HepG2 (cell line): ENCODE results near the gene DZANK1. TPM values are rescaled to one million over a fixed set of nuclear protein-coding genes. Genes with fewer than 3 reads are reported as not detected.
A peak's percentile ranks its signal among the peaks of the same experiment; 100 is the strongest.

ENCODE experiments used
- AHR ChIP-seq: IDR thresholded peaks from 2 replicates; pipeline ENCODE4 v1.6.1; 2018; ENCODE audit warnings: missing genetic modification reagents, missing compliant biosample characterization
- ATF1 ChIP-seq: IDR thresholded peaks from 2 replicates; pipeline ENCODE4 v1.6.1; 2016; ENCODE audit warnings: mild to moderate bottlenecking, control low read depth
- CCDC6 ChIP-seq: sonication (generic); formaldehyde crosslinking; IDR thresholded peaks from 2 replicates; pipeline ENCODE4 v1.8.1; 2022; ENCODE audit warnings: mild to moderate bottlenecking, missing genetic modification reagents, moderate library complexity
- ISX ChIP-seq: sonication (generic); formaldehyde crosslinking; conservative IDR thresholded peaks from 2 replicates; pipeline ENCODE4 v1.5.0; 2020; ENCODE audit warnings: missing genetic modification reagents
- LBX2 ChIP-seq: sonication (generic); formaldehyde crosslinking; IDR thresholded peaks from 2 replicates; pipeline ENCODE4 v1.5.0; 2020; ENCODE audit warnings: missing genetic modification reagents, mild to moderate bottlenecking, borderline replicate concordance
- LCORL ChIP-seq, 2 experiments: fragments of 450-650 bp in 1 of 2; sonication (generic) in 1 of 2; formaldehyde crosslinking in 1 of 2; IDR thresholded peaks; 2 replicates each; pipeline versions ENCODE4 v1.5.0 to v1.6.1; 2017 to 2020; ENCODE audit warnings: antibody characterized with exemption in 1 of 2, missing genetic modification reagents in 1 of 2
- MXD4 ChIP-seq: IDR thresholded peaks from 2 replicates; pipeline ENCODE4 v1.6.1; 2016; ENCODE audit warnings: mild to moderate bottlenecking, missing biosample characterization, missing genetic modification reagents
- MXI1 ChIP-seq: IDR thresholded peaks from 3 replicates; pipeline ENCODE4 v1.6.1; 2012; ENCODE audit warnings: low read depth, low read length, inconsistent platforms, borderline replicate concordance
- NONO ChIP-seq, 2 experiments: fragments of 450-650 bp in 1 of 2; sonication (generic) in 1 of 2; formaldehyde crosslinking in 1 of 2; IDR thresholded peaks in 1 of 2; conservative IDR thresholded peaks in 1 of 2; 2 replicates each; pipeline versions ENCODE4 v1.6.1 to v1.8.0; 2017 to 2022; ENCODE audit warnings: mild to moderate bottlenecking in 1 of 2, missing genetic modification reagents in 1 of 2, moderate library complexity in 1 of 2
- NR1H2 ChIP-seq: sonication (generic); formaldehyde crosslinking; IDR thresholded peaks from 2 replicates; pipeline ENCODE4 v1.8.1; 2022; ENCODE audit warnings: low read depth, missing genetic modification reagents, borderline replicate concordance
- SNAPC5 ChIP-seq: sonication (generic); formaldehyde crosslinking; IDR thresholded peaks from 2 replicates; pipeline ENCODE4 v1.8.1; 2023; ENCODE audit warnings: mild to moderate bottlenecking, missing genetic modification reagents, borderline replicate concordance
- TCF7L2 ChIP-seq: IDR thresholded peaks from 2 replicates; pipeline ENCODE4 v1.6.1; 2011; ENCODE audit warnings: mild to moderate bottlenecking, low read depth, low read length, moderate library complexity
- TRIM24 ChIP-seq: sonication (generic); formaldehyde crosslinking; IDR thresholded peaks from 2 replicates; pipeline ENCODE4 v1.8.0; 2022; ENCODE audit warnings: mild to moderate bottlenecking, missing genetic modification reagents
- ZFP41 ChIP-seq: sonication (generic); formaldehyde crosslinking; IDR thresholded peaks from 2 replicates; pipeline ENCODE4 v1.4.0; 2020; ENCODE audit warnings: mild to moderate bottlenecking, missing genetic modification reagents, borderline replicate concordance
- ZNF205 ChIP-seq: IDR thresholded peaks from 2 replicates; pipeline ENCODE4 v1.6.1; 2018; ENCODE audit warnings: missing biosample characterization, missing genetic modification reagents
- ZNF547 ChIP-seq: sonication (generic); formaldehyde crosslinking; IDR thresholded peaks from 2 replicates; pipeline ENCODE4 v1.5.1; 2020; ENCODE audit warnings: mild to moderate bottlenecking, missing genetic modification reagents
- ZNF552 ChIP-seq: sonication (generic); formaldehyde crosslinking; IDR thresholded peaks from 2 replicates; pipeline ENCODE4 v1.9.0; 2022; ENCODE audit warnings: missing genetic modification reagents, mild to moderate bottlenecking, borderline replicate concordance
- ZNF691 ChIP-seq: sonication (generic); formaldehyde crosslinking; IDR thresholded peaks from 2 replicates; pipeline ENCODE4 v1.4.0; 2020; ENCODE audit warnings: missing genetic modification reagents, low read depth, mild to moderate bottlenecking, borderline replicate concordance
- ZNF7 ChIP-seq: IDR thresholded peaks from 2 replicates; pipeline ENCODE4 v1.6.1; 2016; ENCODE audit warnings: missing biosample characterization, missing genetic modification reagents
- ZNF724P ChIP-seq: sonication (generic); formaldehyde crosslinking; IDR thresholded peaks from 2 replicates; pipeline ENCODE4 v1.8.0; 2022; ENCODE audit warnings: missing genetic modification reagents, borderline replicate concordance
- ZNF740 ChIP-seq: sonication (generic); formaldehyde crosslinking; IDR thresholded peaks from 2 replicates; pipeline ENCODE4 v1.4.0; 2020; ENCODE audit warnings: missing genetic modification reagents
- ZSCAN29 ChIP-seq: sonication (generic); formaldehyde crosslinking; conservative IDR thresholded peaks from 2 replicates; pipeline ENCODE4 v1.4.0; 2020; ENCODE audit warnings: mild to moderate bottlenecking, missing genetic modification reagents
- polyA plus RNA-seq, 8 experiments: library from polyadenylated mRNA; depleted of rRNA in 3 of 8; stranded (reverse) in 7 of 8; unstranded in 1 of 8; fragments of >200 nt; fragmentation: Illumina TruSeq in 4 of 8; extraction: Trizol in 4 of 8; gene quantifications; 2 replicates each; pipeline versions ENCODE4 v1.2.1 to v1.2.3, GENCODE V29; 2011 to 2016; ENCODE audit warnings: low read depth in 4 of 8, missing spikeins in 1 of 8, mixed read lengths in 1 of 8; ENCODE audit not compliant: insufficient read depth in 1 of 8
- total RNA-seq, 5 experiments: library from RNA; depleted of rRNA; stranded (reverse); fragments of >200 nt; fragmentation: Illumina TruSeq; extraction: Trizol; gene quantifications; 2 replicates each; pipeline ENCODE4 v1.2.3, GENCODE V29; 2016; ENCODE audit warnings: low read depth in 1 of 5

DZANK1 gene
- total and polyA plus RNA-seq, 2 of the 13 experiments (the other 11 are each of a cell fraction or from before 2014, with no cell fraction given): 1.6 to 3.2 TPM

GRCh38 chr20:18466894-18467730 is at the start of gene DZANK1, which contains the start of gene POLR3F (continued):
- TF ChIP-seq ATF1 (peak; percentile 72; the same call in 1 of the 2 replicates), ZNF724P (0 out of 2 replicates have a peak, but pooled peaks have one; percentile 59), LCORL (IDR thresholded peaks at IDR 0.05) (peak; percentile 41; the same call in 1 of the 2 replicates), LCORL (CRISPR knock-in tag; IDR thresholded peaks at IDR 0.05) (peak; percentile 84), ZFP41 (CRISPR knock-in tag) (no peak; the same call in 1 of the 2 replicates), CCDC6 (CRISPR knock-in tag) (no peak), TRIM24 (CRISPR knock-in tag) (no peak), NONO (IDR thresholded peaks at IDR 0.05) (no peak), NONO (CRISPR knock-in tag; conservative IDR thresholded peaks at IDR 0.05) (peak; percentile 59), ZNF552 (CRISPR knock-in tag) (0 out of 2 replicates have a peak, but pooled peaks have one; percentile 70), ZNF7 (CRISPR knock-in tag) (peak; percentile 12; the same call in 1 of the 2 replicates), MXI1 (peak; percentile 92; the same call in 2 of the 3 replicates), ISX (peak; percentile 78; the same call in 1 of the 2 replicates), ZNF740 (CRISPR knock-in tag) (0 out of 2 replicates have a peak, but pooled peaks have one; percentile 33), LBX2 (CRISPR knock-in tag) (0 out of 2 replicates have a peak, but pooled peaks have one; percentile 1), ZNF691 (no peak; the same call in 1 of the 2 replicates), ZNF205 (CRISPR knock-in tag) (peak; percentile 74), TCF7L2 (no peak), NR1H2 (CRISPR knock-in tag) (no peak), SNAPC5 (CRISPR knock-in tag) (no peak), ZNF547 (CRISPR knock-in tag) (peak; percentile 72; the same call in 1 of the 2 replicates), AHR (peak; percentile 93), MXD4 (peak; percentile 85), ZSCAN29 (CRISPR knock-in tag) (no peak; the same call in 1 of the 2 replicates)
